SK-N-SH (cell line): Measurements from ENCODE around the gene SERPINB3.

Experiments used
- CTCF ChIP-seq: fragments of 200-600 bp; sonication (generic); IDR thresholded peaks from 2 replicates; pipeline ENCODE4 v1.6.1; 2017; ENCODE audit warnings: antibody characterized with exemption, mild to moderate bottlenecking, moderate library complexity
- ELF1 ChIP-seq: IDR thresholded peaks from 2 replicates; pipeline ENCODE4 v1.4.0; 2012
- EP300 ChIP-seq, 2 experiments: IDR thresholded peaks; 2 replicates each; pipeline versions ENCODE4 v1.4.0 to v1.6.1; 2012; ENCODE audit warnings: borderline replicate concordance in 1 of 2, low read depth in 1 of 2, low read length in 1 of 2
- EZH2phosphoT487 ChIP-seq: fragments of 200-600 bp; sonication (generic); IDR thresholded peaks from 2 replicates; pipeline ENCODE4 v1.6.1; 2017; ENCODE audit warnings: low read depth, mixed run types, mild to moderate bottlenecking, antibody characterized with exemption, moderate library complexity, borderline replicate concordance
- FOSL2 ChIP-seq: IDR thresholded peaks from 2 replicates; pipeline ENCODE4 v1.4.0; 2012; ENCODE audit warnings: low read depth, mild to moderate bottlenecking, moderate library complexity, borderline replicate concordance
- FOXM1 ChIP-seq: IDR thresholded peaks from 2 replicates; pipeline ENCODE4 v1.4.0; 2012; ENCODE audit warnings: low read depth, mild to moderate bottlenecking
- GABPA ChIP-seq: IDR thresholded peaks from 2 replicates; pipeline ENCODE4 v1.4.0; 2012; ENCODE audit warnings: low read depth, mild to moderate bottlenecking
- NRF1 ChIP-seq: IDR thresholded peaks from 2 replicates; pipeline ENCODE4 v1.6.1; 2012; ENCODE audit warnings: low read depth, mild to moderate bottlenecking, low read length
- PBX3 ChIP-seq: IDR thresholded peaks from 2 replicates; pipeline ENCODE4; 2012
- POLR2AphosphoS5 ChIP-seq: IDR thresholded peaks from 2 replicates; pipeline ENCODE4 v1.6.1; 2012; ENCODE audit warnings: low read depth, low read length
- RAD21 ChIP-seq: IDR thresholded peaks from 2 replicates; pipeline ENCODE4 v1.6.1; 2012; ENCODE audit warnings: mild to moderate bottlenecking, low read length
- RCOR1 ChIP-seq: fragments of 150-350 bp; IDR thresholded peaks from 2 replicates; pipeline ENCODE4 v1.6.1; 2017; ENCODE audit warnings: antibody characterized with exemption, low read length
- YY1 ChIP-seq: IDR thresholded peaks from 2 replicates; pipeline ENCODE4 v1.4.0; 2012; ENCODE audit warnings: low read depth, mild to moderate bottlenecking
- TF ChIP-seq, protein P1 (sequence below): IDR thresholded peaks from 2 replicates; pipeline ENCODE4 v1.4.0; 2012; ENCODE audit warnings: low read depth

DNA sequence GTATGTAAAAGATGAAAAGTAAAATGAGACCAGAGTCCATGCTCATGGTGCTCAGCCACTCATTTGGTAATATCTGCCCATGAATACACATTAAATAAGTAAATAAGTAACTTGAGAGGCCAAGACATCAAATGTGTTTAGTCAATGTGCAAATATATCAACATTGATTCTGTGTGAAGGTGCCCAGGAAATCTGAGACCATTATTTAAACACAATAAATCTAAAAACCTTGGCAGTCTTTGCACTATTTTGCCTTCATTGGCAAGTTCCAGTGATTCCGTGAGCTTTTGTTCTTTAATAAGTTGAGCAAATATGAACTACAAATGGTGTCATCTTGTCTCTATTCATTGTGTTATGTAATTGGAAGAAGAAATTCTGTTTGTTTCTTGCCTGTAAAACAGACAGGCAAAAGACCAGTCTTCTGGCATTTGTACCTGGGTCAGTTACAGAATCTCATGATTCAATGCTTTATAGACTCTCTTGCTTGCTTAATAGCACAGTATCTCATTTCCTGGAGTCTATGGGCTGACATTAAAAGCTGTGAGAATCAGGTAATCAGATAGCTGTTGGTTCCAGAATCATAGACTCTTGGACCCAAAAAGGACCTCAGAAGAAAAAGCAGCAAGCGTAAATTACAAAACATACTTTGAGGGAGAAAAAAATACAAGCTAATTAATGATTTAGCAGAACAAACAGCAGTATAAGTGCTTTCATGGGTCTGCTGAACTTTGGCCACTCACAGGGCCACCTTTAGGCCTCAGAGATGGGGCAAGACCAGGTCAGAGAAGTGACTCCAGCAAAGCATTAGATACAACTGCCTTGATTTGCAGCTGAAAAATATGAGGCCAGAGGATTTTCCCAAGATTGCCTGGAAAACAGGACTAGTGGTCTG lies 20.0 kb upstream of the SERPINB3 start:
- no peak for TF ChIP-seq POLR2AphosphoS5
- no peak for TF ChIP-seq CTCF
- TF ChIP-seq EP300 (IDR thresholded peaks at IDR 0.05; ENCODE audit: borderline replicate concordance in 1 of 2, low read depth in 1 of 2, low read length in 1 of 2) = no peak
- TF ChIP-seq RCOR1 = no peak
- TF ChIP-seq NRF1 = no peak
- TF ChIP-seq EZH2phosphoT487 = no peak
- no peak for TF ChIP-seq ELF1
- TF ChIP-seq FOXM1 = no peak
- no peak for TF ChIP-seq RAD21
- no peak for TF ChIP-seq GABPA
- TF ChIP-seq, protein P1, sequence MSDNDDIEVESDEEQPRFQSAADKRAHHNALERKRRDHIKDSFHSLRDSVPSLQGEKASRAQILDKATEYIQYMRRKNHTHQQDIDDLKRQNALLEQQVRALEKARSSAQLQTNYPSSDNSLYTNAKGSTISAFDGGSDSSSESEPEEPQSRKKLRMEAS = no peak
- no peak for TF ChIP-seq FOSL2
- TF ChIP-seq PBX3 = no peak
- TF ChIP-seq YY1 = no peak
